K562 (cell line): ENCODE results near the gene ZNF502. TPM values are rescaled to one million over a fixed set of nuclear protein-coding genes. Genes with fewer than 3 reads are reported as not detected.
A peak's percentile ranks its signal among the peaks of the same experiment; 100 is the strongest.

Experiments
- ARHGAP35 ChIP-seq: fragments of 450-650 bp; IDR thresholded peaks from 2 replicates; pipeline ENCODE4 v1.6.1; 2018; ENCODE audit not compliant: partially characterized antibody
- CREB5 ChIP-seq: fragments of 250-450 bp; sonication (Bioruptor Pico); IDR thresholded peaks from 2 replicates; pipeline ENCODE4 v1.5.0; 2020; ENCODE audit warnings: mild to moderate bottlenecking
- DACH1 ChIP-seq: fragments of 450-650 bp; IDR thresholded peaks from 2 replicates; pipeline ENCODE4 v1.6.1; 2018; ENCODE audit not compliant: partially characterized antibody
- FOXK2 ChIP-seq, 2 experiments: fragments of 450-650 bp; IDR thresholded peaks in 1 of 2; conservative IDR thresholded peaks in 1 of 2; 2 replicates each; pipeline ENCODE4 v1.6.1; 2016; ENCODE audit warnings: low read depth in 2 of 2, mild to moderate bottlenecking in 1 of 2
- GATA2 ChIP-seq: sonication (generic); formaldehyde crosslinking; IDR thresholded peaks from 2 replicates; pipeline ENCODE4 v1.4.0; 2020; ENCODE audit warnings: mild to moderate bottlenecking, missing genetic modification reagents
- ID3 ChIP-seq, 2 experiments: fragments of 250-450 bp in 1 of 2; fragments of 450-650 bp in 1 of 2; sonication (Bioruptor Pico) in 1 of 2; IDR thresholded peaks; 2 replicates each; pipeline versions ENCODE4 v1.6.1 to v1.8.0; 2016 to 2021; ENCODE audit warnings: mild to moderate bottlenecking in 2 of 2, moderate library complexity in 2 of 2, missing compliant biosample characterization in 1 of 2, missing genetic modification characterization in 1 of 2
- ILK ChIP-seq: fragments of 450-650 bp; IDR thresholded peaks from 2 replicates; pipeline ENCODE4 v1.6.1; 2016; ENCODE audit warnings: missing genetic modification characterization, low read depth, mild to moderate bottlenecking, missing compliant biosample characterization, moderate library complexity, borderline replicate concordance
- NFE2 ChIP-seq: IDR thresholded peaks from 2 replicates; pipeline ENCODE4 v1.6.1; 2014; ENCODE audit warnings: antibody characterized with exemption, low read depth
- NR3C1 ChIP-seq: sonication (generic); formaldehyde crosslinking; IDR thresholded peaks from 2 replicates; pipeline ENCODE4 v1.8.1; 2022; ENCODE audit warnings: missing genetic modification reagents
- PCBP1 ChIP-seq: fragments of 200-400 bp; formaldehyde crosslinking; IDR thresholded peaks from 2 replicates; pipeline ENCODE4 v1.6.1; 2018; ENCODE audit warnings: mild to moderate bottlenecking, low read depth, low read length; ENCODE audit not compliant: poor library complexity, severe bottlenecking
- PHB2 ChIP-seq: fragments of 450-650 bp; IDR thresholded peaks from 2 replicates; pipeline ENCODE4 v1.6.1; 2017; ENCODE audit warnings: low read depth
- SFPQ ChIP-seq: fragments of 200-400 bp; formaldehyde crosslinking; IDR thresholded peaks from 2 replicates; pipeline ENCODE4 v1.6.1; 2017; ENCODE audit warnings: mild to moderate bottlenecking, low read depth, low read length, moderate library complexity
- SLC30A9 ChIP-seq: fragments of 250-450 bp; sonication (Bioruptor Pico); IDR thresholded peaks from 2 replicates; pipeline ENCODE4 v1.8.0; 2022; ENCODE audit warnings: mild to moderate bottlenecking, moderate library complexity
- TAL1 ChIP-seq: fragments of 450-650 bp; IDR thresholded peaks from 2 replicates; pipeline ENCODE4 v1.6.1; 2016; ENCODE audit warnings: mild to moderate bottlenecking
- XRCC4 ChIP-seq: IDR thresholded peaks from one replicate; pipeline ENCODE4 v1.6.1; 2011; ENCODE audit not compliant: insufficient read depth, insufficient read length; ENCODE audit errors: extremely low read depth
- ZNF140 ChIP-seq: fragments of 250-450 bp; sonication (Bioruptor Pico); IDR thresholded peaks from 2 replicates; pipeline ENCODE4 v1.8.0; 2021; ENCODE audit warnings: moderate library complexity, mild to moderate bottlenecking, inconsistent platforms
- ZNF197 ChIP-seq: fragments of 200-800 bp; sonication (Bioruptor generic); IDR thresholded peaks from 2 replicates; pipeline ENCODE4 v1.6.1; 2016; ENCODE audit warnings: low read depth, missing genetic modification characterization, missing compliant biosample characterization
- ZNF316 ChIP-seq: fragments of 450-650 bp; IDR thresholded peaks from 2 replicates; pipeline ENCODE4 v1.6.1; 2016
- ZNF354B ChIP-seq: fragments of 250-450 bp; sonication (Bioruptor Pico); IDR thresholded peaks from 2 replicates; pipeline ENCODE4 v1.4.0; 2020
- ZNF41 ChIP-seq: fragments of 250-450 bp; sonication (Bioruptor Pico); conservative IDR thresholded peaks from 2 replicates; pipeline ENCODE4 v1.4.0; 2020; ENCODE audit warnings: mild to moderate bottlenecking
- ZNF644 ChIP-seq: fragments of 200-800 bp; sonication (Bioruptor generic); IDR thresholded peaks from 2 replicates; pipeline ENCODE4 v1.6.1; 2016; ENCODE audit warnings: low read depth, missing genetic modification characterization, missing compliant biosample characterization
- ZNF695 ChIP-seq: fragments of 450-650 bp; formaldehyde crosslinking; IDR thresholded peaks from 2 replicates; pipeline ENCODE4 v1.4.0; 2020; ENCODE audit warnings: mild to moderate bottlenecking, moderate library complexity
- polyA plus RNA-seq, 8 experiments: library from polyadenylated mRNA; depleted of rRNA in 4 of 8; stranded (reverse) in 5 of 8; unstranded in 3 of 8; fragments of >200 nt; fragmentation: Nextera tagmentation in 2 of 8; fragmentation: Illumina TruSeq in 1 of 8; extraction: Ambion mirVana in 2 of 8; extraction: Trizol in 1 of 8; gene quantifications; 2 replicates each; pipeline versions ENCODE4 v1.2.1 to v1.2.3, GENCODE V29; 2011 to 2014; ENCODE audit warnings: inconsistent platforms in 1 of 8, missing spikeins in 1 of 8
- total RNA-seq, 7 experiments: library from RNA; depleted of rRNA in 6 of 7; stranded (reverse); fragments of >200 nt in 6 of 7; fragmentation: Illumina TruSeq in 2 of 7; extraction: Trizol in 2 of 7; gene quantifications; 2 replicates each; pipeline versions ENCODE4 v1.2.1 to v1.2.3, GENCODE V29; 2011 to 2021; ENCODE audit warnings: low replicate concordance in 1 of 7
- TF ChIP-seq, protein P1 (sequence below): fragments of 450-650 bp; IDR thresholded peaks from 2 replicates; pipeline ENCODE4 v1.7.0; 2016; ENCODE audit warnings: borderline replicate concordance
- TF ChIP-seq, protein P2 (sequence below): sonication (generic); formaldehyde crosslinking; IDR thresholded peaks from 2 replicates; pipeline ENCODE4 v1.9.0; 2022; ENCODE audit warnings: mild to moderate bottlenecking, missing genetic modification reagents

The ZNF502 gene
- total and polyA plus RNA-seq, 9 of the 15 experiments (the other 6 are each of a cell fraction or from before 2014, with no cell fraction given): 0.38 to 0.98 (median 0.67) TPM

DNA sequence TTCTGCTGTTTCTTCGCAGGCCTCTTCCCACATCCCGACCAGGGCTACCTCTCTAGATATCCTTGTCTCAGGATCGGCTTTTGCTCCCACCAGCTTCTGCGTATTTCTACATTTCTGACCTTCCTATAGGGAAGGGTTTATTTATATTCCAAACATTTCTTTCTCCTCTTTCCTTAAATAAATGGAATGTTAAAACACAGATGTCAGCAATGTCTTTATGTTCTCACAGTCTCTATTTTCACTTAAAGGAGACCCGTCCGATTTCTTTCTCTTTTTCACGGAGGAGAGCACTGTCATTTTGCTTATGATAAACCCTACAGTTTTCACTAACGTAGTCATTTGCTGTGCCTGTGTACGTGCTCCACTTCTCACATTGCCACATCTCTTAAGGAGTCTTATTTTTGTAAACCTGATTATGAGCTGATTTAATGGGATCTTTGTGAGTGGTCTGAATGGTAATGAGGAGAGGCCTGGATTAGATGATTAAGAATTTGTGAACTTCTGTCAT is 49.8 kb downstream of the ZNF502 start (continued):
- TF ChIP-seq NR3C1 (CRISPR knock-in tag) (no peak), ZNF354B (CRISPR knock-in tag) (no peak), ZNF316 (peak; percentile 59), XRCC4 (no peak), ILK (tag) (no peak), NFE2 (no peak), FOXK2 (conservative IDR thresholded peaks at IDR 0.05 in 1 of 2, IDR thresholded peaks at IDR 0.05 in 1 of 2; ENCODE audit: low read depth in 2 of 2) (no peak), ID3 (CRISPR knock-in tag; IDR thresholded peaks at IDR 0.05) (no peak), ID3 (tag; IDR thresholded peaks at IDR 0.05) (no peak), ZNF644 (tag) (0 out of 2 replicates have a peak, but pooled peaks have one; percentile 1), DACH1 (no peak), ZNF695 (CRISPR knock-in tag) (no peak), ZNF41 (no peak), SLC30A9 (no peak), PCBP1 (no peak), TAL1 (0 out of 2 replicates have a peak, but pooled peaks have one; percentile 2), SFPQ (no peak), GATA2 (CRISPR knock-in tag) (no peak), ZNF140 (CRISPR knock-in tag) (no peak), ZNF197 (CRISPR knock-in tag) (no peak), ARHGAP35 (peak; percentile 57), CREB5 (no peak), PHB2 (0 out of 2 replicates have a peak, but pooled peaks have one; percentile 53)
- TF ChIP-seq, protein P1, sequence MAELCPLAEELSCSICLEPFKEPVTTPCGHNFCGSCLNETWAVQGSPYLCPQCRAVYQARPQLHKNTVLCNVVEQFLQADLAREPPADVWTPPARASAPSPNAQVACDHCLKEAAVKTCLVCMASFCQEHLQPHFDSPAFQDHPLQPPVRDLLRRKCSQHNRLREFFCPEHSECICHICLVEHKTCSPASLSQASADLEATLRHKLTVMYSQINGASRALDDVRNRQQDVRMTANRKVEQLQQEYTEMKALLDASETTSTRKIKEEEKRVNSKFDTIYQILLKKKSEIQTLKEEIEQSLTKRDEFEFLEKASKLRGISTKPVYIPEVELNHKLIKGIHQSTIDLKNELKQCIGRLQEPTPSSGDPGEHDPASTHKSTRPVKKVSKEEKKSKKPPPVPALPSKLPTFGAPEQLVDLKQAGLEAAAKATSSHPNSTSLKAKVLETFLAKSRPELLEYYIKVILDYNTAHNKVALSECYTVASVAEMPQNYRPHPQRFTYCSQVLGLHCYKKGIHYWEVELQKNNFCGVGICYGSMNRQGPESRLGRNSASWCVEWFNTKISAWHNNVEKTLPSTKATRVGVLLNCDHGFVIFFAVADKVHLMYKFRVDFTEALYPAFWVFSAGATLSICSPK: 0 out of 2 replicates have a peak, but pooled peaks have one; percentile 19
- TF ChIP-seq, protein P2, sequence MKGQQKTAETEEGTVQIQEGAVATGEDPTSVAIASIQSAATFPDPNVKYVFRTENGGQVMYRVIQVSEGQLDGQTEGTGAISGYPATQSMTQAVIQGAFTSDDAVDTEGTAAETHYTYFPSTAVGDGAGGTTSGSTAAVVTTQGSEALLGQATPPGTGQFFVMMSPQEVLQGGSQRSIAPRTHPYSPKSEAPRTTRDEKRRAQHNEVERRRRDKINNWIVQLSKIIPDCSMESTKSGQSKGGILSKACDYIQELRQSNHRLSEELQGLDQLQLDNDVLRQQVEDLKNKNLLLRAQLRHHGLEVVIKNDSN: no peak
